ENCODE data around the gene CAMKK1.

CAMKK1 gene

DNA sequence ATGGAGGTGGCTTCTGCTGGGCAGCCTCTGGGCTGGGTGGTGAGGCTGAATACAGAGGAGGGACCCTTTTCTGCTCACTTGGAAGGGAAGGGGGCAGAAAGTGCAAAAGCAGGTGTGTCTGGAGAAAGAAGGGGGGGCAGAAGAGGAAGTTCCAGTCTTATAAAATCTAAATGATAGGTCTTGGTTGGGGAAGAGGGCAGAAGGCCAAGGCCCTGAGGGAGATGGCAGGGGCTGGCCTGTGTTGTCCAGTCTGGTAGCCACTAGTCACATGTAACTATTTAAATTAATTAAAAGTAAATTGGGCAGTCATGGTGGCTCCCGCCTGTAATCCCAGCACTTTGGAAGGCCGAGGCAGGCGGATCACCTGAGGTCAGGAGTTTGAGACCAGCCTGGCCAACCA, 2.5 kb upstream of the CAMKK1 start:
- no peak for DNase-seq

DNA sequence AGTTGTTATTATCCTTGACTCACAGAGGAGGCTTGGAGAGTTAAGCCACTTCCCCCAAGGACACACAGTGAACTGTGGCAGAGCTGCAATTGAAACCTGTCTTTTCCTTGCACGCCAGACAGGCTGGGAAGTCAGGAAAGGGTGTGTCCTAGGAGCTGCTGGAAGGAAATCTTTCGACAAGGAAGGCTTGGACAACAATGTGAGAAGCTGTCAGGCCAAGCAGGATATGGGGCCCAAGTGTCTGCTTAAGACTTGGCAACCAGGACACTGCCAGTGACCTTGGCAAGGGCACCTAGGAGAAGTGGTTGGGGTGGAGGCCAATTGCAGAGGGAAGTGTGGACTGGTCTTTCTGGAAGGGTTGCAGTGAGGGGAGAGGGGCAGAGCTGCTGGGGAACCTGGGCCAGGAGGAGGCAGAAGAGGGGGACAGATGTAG, 2.1 kb upstream of the CAMKK1 start:
- no peak for DNase-seq

DNA sequence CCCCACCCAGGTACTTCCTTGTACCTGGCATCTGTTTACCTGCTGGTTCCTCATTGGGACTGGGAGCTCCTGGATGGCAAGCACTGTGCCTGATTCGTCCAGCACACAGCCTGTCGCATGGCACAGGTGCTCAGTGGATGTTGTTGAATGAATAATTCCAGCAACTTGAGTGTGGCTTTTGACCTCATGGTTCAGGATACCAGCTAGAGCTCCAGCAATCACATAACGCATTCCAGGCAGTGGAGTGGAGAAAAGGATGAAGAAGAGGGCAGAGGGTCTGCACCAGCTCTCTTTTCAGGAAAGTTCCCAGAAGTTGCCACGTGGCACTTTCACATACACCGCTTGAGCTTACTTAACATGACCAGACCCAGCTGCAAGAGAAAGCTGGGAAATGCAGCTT, 1.3 kb upstream of the CAMKK1 start:
- no peak for DNase-seq

DNA sequence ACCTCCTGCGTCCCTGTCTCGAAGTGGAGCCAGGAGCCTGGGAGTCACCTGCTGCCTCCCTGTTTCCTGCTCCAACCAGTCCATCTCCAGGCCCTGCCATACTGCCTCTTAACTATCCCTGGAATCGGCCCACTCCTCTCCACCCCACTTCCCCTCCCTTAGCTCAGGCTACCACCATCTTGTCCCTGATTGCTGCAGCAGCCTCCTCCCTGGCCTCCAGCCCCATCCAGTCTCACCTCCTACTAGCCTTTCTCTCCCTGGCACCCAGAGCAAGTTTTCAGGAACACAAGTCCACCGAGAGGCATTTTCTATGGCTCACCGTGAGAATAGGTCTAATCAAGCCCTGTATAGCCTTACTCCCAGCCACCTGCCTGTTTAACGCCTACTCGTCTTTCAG, 865 bp upstream of the CAMKK1 start:
- DNase-seq: no peak

DNA sequence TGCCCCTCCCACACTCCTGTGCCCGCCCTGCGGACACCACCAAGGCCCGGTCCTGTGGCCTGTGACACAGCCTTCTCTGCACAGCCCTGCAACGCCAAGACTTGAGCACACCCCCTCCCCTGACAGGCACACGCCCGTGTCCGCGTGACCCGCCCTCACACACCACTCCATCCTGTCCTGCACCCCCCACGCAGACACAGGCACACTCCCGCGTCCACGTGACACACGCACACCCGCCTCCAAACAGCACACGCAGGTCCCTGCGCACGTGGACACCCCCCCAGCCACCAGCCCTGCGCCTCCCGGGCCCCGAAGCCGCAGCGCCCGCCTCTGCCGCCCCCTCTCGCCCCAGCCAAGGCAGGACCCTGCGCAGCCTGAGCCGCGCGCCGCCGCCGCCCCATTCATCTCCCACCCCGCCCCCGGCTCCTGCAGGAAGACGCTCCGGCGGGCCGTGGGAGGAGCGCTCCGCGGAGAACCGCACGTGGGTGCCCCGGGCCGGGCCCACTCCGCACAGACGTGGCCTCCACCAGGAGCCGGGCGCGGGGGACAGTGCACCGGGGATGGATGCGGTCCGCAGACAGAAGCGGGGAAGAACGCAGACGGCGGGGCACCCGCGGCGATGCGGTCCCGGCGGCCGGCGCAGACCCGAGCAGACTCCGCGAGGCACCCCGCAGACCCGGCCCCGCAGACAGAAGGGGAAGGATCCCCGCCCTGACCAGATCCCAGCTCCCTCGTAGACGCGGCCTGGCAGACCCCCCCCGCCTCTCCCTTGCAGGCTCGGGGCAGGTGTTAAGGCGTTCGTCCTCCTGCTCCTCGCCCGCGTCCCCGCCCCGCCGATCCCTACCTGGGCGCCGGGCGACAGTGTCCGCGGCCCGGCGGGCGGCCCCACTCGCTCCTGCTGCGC, 506 bp downstream of the CAMKK1 start:
- peak; percentile 60 for DNase-seq

DNA sequence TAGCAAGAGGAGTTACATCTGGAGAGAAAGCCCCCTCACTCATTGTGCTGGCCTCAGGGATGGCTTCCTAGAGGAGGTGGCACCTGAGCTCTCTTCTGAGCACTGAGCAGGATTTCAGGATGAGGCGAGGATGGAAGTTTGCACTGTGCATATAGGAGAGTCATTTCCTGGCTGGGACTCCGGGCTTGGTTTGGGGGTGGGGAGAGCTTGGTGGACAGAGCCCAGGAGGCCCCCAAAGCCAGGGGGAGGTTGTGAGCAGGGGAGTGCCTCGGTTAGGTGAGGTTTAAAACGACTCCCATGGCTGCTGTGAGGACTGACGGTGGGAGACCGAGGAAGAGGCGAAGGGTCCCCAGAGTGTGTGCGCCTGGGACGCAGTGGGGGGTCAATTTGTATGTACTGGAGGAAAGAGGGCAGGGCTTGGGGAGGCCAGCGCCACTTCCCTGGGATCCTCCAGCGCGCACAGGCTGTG, 1.2 kb downstream of the CAMKK1 start:
- no peak for DNase-seq

DNA sequence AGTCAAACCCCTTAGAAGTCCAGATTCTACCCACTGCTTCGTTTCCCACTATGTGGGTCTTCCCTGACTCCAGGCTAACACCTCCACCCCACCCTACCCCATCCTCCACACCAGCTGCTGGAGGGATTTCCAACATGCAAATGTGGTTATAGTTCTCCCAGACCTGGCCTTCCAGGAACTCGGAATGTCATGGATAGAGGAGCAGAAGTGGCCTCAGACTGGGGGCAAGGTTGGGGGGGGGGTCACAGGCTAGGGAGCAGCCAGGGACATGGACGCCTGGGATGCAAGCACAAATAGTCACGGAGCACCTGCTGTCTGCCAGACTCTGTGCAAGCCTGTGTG, 2.0 kb downstream of the CAMKK1 start:
- DNase-seq: no peak

DNA sequence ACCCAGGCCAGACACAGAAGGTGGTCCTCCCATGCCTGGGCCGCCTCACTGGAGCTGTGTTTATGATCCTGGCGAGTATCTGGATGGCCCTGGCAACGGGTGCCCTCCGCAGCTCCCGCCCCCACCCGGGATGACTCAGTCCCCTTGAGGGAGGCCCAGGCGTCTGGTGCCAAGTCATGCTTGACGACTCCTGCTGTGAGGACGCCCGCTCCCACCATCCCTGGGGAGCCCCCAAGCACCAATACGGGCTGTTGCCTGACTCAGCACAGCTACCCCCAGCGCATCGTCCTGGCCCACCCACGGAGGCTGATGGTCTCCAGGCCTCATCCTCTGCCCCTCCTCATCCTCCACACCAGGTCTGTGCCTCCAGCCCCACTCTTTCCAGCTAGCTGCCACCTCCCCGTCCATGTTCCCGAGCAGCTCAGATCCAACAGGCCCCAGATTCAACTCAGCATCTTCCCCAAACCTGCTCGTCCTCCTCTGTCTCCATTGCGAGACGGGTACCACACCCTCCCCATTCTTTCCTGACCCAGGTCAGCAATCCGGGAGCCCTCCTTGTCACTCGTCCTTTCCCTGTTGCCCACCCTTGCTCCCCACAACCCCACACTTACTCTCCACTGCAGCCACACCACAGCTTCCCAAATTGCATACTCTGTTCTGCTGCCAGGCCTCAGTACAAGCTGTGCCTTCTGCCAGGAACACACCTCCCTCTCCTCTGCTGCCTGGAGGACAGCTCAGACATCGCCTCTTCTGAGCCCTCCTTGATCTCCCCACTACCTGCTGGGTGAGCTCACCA, 2.6 kb downstream of the CAMKK1 start:
- DNase-seq: peak; percentile 12

DNA sequence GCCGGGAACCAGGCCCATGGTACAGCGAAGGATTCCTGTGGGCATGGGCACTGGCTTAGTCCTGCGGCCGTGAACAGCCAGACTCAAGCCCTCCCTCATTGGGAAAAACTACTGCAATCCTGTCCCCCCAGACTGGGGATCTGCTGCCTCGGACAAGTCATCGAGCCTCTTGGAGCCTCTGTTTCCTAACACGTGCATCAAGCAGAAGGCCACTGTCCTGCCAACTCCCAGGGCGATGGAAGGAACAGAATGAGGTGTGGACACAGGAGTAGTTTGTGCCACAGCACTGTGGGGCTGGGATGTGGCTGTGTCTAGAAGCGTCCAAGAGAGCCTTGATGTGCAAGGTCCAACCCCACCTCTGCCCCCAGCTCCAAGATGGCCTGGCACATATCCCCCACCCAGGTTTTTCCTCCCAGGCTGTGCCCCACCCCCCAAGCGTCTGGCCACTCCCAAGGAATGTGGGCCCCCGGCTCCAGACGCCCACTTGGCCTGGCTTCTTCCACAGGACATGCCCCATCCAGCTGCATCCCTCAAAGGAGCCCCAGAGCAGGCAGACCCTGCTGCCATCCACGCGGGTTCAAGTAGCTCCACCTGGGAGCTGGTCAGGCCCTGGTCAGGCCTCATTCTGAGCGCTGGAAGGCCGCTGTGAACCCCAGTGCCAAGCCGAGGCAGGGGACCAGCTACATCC, 3.4 kb downstream of the CAMKK1 start:
- no peak for DNase-seq

DNA sequence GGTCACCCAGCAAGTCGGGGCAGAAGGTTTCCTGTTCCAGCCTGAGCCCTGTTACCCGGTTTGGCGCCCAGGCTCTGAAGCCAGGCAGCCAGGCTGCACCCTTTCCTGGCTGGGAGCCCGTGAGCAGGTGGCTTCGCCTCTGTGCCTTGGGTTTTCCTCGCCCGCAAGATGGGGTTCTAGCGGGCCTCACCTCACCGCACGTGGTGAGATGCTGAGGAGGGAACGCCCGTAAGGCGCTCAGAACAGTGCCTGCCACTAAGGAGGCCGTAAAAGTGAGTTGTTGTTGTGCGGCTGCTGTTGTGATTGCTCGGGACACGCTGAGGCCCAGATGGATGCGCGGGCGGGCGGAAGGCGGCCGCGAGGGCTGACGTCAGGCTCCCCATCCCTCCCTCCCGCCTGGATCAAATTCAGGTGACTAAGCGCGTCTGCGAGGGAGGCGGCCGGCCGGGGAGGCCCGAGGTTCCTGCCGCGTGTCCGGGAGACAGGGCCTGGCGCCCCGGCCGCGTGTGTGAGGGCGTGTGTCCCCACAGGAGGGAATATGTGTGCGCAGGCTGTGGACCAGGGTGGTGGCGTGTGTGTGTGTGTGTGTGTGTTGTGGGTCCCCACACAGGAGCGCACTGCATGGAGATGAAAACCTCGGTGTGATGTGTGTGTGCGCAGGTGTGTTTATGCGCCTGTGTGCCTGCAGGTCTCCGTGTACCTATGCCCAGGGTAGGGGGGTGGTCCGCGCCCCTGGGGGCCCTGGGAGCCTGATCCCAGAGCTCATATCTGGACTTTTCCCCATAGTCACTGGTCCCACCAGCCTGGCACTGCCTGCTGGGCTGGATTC, 4.3 kb downstream of the CAMKK1 start:
- DNase-seq: no peak

DNA sequence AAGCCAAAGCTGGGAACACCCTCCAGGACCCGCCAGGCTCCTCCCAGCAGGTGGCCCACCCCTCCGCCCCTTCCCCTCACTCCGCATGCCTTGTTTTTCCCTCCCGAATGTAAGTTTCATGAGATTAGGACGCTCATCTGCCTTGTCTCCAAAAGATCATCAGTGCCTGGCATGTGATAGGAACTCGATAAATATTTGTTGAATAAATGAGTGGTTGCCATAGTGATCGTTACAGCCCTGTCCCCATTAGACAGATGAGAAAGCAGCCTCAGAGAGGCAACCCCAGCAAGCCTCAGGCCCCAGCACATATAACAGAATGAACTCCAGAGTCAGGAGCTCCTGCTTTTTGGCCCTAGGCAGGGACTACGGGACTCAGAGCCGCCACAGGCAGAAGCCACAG, 5.0 kb downstream of the CAMKK1 start:
- no peak for DNase-seq

DNA sequence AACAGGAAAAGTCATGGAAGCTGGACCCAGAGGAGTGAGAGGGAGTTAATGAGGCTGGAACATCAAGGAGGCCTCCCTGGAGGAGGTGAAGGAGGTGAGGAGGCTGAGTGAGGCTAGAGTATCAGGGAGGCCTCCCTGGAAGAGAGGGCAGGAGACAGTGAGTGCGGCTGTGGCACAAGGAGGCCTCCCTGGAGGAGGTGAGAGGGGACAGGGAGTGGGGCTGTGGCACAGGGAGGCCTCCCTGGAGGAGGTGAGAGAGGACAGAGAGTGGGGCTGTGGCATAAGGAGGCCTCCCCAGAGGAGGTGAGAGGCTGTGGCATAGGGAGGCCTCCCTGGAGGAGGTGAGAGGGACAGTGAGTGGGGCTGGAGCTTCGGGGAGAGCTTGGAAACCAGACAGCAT, 5.5 kb downstream of the CAMKK1 start:
- DNase-seq: no peak

DNA sequence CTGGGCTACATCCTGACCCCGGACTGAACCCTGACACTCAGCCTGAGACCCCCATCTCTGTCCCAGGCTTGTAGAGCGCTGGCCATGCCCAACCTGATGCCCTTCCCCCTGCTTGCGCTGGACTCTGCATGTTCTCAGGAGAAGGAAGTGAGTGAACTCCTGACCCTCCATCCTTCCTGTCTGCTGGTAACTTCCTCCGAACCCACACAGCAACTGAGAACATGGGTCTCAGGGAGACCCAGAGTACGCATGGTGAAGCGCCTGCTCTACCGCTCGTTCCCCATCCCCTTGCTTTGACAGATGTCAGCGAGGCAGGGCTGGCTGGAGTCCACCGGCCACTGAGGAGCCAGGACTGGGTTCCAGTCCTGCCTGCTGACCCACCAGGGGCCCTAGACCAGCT, 6.1 kb downstream of the CAMKK1 start:
- no peak for DNase-seq

DNA sequence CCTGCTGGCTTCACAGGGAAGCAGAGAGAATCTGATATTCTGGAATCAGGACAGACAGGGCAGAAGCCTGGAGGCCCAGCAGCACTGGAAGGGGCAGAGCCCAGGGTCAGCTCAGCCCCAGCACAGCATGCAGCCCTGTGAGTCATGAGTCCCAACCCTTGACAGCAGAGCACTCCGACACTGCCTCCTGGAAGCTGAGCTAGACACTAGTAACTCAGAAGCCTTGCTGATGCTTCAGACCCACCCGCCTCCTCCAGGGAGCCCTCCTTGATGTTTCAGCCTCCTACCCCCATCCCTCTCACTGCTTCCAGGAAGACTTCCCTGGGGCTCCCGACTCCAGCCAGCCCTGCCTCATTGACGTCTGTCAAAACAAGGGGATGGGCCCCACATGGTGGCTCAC, 6.9 kb downstream of the CAMKK1 start:
- DNase-seq: no peak

DNA sequence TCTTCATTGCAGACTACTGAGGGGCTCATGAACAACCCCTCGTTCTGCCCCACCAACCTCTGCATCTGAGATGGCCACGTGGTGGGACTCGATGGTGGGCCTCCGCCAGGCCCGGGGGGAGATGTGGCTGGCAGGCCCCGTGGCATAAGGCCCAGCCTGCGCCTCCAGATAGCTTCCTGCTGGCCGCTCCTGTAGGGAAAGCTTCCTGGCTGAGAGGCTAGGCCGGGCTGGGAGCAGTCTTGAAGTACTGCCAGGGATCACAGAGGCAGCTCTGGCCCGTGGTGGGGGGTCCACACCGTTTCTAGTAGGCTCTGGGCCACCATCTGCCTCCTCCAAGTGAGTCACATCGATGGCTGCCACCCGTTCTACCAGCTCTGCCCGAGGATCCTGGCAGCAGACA, 7.6 kb downstream of the CAMKK1 start:
- no peak for DNase-seq

DNA sequence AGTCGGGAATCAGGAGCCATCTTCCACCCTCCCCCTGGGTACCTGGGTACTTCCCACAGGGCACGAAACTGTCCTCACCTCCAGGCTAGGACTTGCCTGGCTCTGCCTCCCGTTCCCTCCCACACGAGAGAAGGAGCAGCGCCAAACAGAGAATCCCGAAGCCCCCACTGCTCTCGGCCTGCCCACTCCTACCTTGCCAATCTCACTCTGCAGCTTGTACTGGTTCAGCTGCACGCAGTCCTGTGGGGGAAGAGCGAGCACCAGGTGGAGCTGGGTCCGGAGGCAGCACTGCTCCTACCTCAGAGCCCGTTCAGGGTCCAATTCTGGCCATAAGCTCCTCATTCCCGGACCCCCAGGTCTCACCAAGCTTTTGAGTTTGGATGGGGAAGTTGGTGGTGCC, 8.7 kb downstream of the CAMKK1 start:
- no peak for DNase-seq

DNA sequence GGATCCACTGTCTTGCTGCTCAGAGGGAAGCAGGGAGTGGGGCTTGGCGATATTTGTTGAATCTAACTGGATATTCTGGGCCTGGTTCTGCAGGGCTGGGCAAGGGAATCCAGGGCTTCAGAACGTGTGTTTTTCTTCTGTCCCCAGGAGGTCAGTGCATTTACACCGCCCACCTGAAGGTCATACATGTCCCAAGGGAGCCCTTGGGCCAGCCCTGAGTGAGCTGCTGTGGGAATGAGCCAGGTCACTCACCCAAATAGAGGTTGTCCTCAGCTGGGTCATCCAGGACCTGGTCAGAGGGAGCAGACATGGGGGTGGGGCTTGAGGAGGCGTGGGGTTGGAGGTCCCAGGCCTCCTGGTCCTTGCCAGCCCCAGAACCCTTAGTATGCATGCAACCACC, 10.6 kb downstream of the CAMKK1 start:
- no peak for DNase-seq

DNA sequence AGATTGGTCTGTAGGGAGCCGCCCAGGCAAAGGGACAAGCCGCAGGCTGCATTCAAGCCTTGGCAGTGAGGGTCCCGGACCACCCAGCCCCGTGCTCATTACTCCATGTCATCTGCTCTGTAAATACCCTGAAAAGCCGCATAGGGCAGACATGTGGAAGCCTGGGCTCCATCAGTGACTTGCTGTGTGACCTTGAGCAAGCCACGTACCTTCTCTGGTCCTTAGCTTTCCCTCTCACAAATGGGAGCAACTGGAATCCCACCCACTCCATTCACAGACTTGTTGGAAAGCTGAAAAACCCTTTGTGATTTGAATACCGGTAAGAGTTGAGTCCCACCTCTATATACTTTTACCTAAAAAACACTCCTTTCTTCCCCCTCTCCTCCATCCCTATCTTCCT, 11.9 kb downstream of the CAMKK1 start:
- no peak for DNase-seq

DNA sequence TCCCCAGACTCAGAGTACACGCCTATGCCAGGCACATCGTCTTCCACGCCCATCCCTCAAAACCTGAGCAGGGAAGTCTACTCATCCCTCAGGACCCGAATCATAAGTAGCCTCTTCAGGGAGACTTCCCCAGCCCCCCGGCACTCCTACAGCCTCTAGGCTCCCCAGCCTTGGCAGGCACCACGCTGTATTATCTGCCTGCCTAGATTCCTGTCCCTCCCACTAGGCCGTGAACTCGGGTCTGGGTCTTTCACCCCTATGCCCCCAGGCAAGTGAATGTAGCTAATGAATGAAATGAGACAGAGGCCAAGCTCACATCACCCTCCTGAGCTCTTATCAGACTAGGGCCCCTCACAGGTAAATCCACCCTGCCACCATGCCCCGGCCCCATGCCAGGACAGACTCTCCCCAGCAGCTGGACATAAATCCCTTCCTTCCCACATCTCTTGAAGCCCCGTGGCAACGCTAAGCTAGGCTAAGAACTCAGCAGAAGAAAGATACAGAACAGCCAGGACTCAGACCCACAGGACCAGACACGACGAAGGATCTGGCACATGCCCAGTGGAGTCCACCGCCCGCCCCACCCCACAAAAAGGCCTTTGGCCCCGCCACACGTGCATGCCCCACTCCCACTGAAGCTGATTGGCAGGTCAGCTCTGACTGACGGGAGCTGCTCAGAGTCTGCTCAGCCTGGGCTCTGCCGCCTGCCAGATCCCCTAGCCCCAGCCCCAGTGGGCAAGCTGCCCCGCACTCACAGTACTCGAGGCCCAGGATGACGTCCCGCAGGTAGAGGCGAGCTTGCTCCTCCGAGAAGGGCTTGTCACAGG, 13.0 kb downstream of the CAMKK1 start:
- no peak for DNase-seq

DNA sequence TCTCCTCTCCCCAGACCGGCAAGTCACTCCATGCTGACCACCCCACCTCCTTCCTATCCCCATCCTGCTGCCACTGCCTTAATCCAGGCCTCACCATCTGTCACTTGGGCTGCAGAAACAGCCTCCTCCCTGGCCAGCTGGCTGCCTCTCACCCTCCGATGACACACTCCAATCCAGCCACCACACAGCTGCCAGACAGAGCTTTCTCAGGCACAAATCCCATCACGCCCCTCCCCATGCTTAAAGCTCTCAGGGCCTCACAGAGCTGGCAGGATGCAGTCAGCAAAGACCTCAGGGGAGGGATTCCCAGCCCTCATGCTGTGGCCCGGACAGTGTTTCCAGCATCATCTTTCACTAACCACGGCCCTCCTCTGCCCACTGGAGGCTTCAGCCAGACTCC, 13.7 kb downstream of the CAMKK1 start:
- DNase-seq: no peak

DNA sequence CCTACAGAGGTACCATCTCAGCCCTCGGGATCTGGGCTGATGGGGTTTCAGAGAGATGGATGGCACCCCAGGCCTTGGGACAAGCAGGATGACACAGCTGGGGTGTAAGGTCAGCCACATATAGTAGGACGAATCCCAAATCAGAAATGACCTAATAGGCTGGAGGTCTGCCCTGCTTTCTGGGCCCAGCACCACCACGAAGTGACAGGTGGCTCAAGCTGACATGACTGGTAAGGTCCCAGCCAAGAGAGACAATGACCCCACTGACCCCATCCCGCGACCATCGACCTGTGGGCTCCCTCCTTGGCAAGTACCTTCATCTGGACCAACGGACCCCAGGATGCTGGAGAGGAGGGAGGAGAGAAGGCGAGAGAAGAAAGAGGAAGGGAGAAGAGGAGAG, 15.6 kb downstream of the CAMKK1 start:
- no peak for DNase-seq

DNA sequence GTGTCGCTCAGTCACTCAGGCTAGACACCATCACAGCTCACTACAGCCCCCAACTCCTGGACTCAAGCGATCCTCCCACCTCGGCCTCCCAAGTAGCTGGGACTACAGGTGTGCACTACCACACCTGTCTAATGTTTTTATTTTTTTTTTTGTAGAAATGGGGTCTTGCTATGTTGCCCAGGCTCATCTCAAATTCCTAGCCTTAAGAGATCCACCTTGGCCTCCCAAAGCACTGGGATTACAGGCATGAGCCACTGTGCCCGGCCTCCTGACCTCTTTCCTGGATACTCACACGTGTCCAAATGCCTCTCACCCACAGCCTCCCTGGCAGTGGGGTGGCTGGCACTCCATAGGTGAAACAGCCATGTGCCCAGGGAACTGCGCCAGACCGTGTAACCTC, 17.5 kb downstream of the CAMKK1 start:
- no peak for DNase-seq
